Hippocampal formation (tissue), 2 donors: ENCODE results near the gene EPHB3.

Experiments
- DNase-seq, 2 donors: peaks; one replicate each; lab custom pipeline; 2025; lab: John Stamatoyannopoulos, UW

EPHB3 gene

DNA sequence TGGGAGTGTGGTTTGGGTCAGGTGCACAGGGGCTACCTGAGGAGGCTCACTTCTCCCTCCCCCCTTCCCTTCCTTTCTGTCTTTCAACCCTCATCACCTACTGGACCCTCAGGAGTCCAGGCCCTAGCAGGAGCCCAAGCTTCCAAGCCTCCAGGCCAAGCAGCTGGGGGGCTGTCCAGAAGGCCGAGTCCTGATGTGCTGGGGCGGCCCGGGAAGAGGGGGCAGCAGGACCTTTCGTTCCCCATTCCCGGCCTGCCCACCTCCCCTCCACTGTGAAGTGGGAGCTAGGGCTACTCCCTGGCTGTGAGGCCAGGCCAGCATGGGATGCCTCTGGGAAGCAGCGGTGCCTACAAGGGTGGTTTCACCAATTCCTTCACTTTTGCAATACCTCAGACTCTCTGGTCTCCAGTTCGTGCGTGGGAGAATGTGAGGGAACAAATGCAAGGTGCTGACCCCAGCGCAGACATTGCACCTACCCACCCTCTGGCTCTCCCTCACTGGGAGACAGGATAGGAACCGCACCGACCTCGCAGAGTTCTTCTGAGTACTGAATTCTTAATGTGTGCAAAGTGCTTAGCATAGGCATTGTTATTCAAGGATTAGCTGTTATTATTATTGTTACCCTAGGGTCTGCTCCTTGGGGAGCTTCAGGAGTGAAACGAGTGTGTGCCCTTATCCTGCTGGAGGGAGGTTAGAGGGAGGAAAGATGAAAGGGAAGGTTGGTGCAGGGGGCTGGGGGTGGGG is 2.5 kb downstream of the EPHB3 start:
- no peak for DNase-seq

DNA sequence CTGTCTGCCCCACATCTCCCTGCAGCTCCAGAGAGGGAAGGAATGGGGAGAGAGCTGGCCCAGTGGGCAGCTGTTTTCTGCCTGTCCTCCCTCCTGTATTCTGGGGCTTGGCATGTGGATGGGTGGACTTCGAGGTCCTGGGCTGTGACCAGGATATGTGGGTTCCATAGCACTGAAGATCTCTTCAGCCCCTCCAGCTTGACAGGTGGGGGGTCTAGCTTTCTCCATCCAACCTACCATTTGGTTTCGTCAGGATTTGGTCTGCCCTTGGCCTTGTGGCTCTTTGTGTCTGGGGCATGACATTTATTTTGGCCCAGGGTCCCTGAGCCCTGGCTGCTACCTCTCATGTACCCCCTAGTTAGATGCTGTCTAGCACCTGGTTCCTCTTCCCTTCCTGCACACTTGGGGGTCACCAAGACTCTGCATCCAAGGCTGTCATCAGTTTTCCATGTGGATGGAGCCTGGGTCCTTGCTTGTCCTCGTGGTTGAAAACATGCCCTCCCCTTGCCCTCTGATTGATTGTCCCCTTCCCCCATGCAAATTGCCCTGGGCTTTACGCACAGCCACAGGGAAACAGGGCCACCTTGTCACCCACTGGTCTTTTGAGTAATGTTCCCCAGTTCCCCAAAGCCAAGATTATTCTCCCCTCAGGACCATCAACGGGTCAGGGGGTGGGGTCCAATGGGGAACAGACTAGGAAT is 3.2 kb downstream of the EPHB3 start:
- DNase-seq = no peak

DNA sequence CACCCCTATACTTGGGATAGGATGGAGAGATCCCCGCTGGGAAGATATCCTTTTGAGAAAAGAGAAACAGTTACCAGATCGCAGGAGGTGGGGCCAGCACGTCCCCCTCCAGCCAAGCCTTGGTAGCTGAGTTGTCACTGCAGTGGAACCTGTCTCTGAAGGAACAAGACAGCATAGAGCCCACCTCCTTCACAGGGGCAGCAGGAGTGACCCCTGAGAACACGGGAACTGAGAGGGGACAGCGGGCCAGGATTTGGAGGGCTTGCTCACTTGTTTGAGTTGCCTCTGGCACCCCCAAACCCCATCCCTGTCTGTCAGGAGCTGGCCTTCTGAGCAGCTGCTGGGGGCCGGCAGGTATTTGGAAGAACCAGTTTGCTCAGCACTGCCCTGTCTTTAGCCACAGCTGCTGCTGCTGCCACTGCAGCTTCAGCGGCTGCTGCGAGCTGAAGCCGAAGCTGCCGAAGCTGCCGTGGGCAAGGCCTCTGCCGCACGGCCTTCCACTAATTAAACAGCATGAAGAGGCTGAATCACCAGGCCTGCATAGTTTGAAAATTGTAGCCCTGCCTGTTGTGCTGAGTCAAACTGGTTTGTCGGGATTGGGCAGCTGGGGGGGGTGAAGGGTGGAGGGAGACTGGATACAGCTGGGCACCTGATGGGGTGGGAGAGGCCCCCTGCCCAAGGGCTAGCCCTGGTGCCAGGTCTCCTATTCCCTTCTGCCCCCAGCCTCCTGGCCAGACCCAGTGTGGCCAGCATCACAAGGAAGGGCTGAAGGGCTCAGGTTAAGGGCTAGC is 4.0 kb downstream of the EPHB3 start:
- no peak for DNase-seq

DNA sequence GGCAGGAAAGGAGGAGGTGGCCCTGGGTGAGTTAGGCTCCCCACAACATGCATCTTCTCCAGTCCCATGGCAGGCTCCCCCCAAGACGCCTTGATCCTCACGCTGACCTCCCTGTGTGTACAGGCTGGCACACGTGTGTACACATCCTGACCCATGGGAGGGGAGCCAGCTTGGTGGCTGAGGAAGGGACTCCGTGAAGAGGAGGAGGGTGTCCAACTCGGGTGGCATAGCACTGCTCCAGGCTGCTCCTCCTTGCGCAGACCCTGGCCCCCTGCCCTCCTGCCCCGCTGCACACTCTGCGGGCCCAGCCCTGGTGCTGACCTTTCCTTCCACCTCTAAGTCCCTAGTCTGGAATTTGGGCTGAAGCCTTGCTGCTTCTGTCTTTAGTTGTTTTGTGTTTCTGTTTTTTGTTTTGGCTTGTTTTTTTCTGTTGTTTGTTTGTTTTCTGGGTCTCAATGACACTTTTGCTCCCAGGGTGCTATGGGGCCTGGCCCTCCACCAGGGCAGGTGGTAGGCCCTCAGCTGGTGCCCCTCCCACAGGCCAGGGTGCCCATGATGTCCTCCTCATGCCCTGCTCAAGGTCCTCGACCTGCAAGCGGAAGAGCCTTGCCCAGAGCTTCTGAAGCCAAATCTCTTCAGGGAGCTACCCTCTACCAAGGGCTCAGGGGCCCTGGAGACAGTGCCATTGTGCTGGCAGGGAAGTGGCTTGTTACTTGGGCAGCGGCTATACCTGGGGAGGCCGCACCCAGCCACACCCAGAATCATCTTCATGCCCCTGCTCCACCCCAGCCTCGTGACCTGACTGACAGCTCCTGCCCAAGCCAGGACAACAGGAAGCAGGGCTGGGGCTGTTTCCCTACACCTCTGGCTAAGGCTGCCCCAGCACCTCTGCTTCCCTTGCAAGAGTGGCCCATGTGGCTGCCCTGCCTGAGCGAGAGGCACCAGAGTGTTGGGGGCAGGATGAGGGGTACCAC is 5.1 kb downstream of the EPHB3 start:
- DNase-seq = no peak

DNA sequence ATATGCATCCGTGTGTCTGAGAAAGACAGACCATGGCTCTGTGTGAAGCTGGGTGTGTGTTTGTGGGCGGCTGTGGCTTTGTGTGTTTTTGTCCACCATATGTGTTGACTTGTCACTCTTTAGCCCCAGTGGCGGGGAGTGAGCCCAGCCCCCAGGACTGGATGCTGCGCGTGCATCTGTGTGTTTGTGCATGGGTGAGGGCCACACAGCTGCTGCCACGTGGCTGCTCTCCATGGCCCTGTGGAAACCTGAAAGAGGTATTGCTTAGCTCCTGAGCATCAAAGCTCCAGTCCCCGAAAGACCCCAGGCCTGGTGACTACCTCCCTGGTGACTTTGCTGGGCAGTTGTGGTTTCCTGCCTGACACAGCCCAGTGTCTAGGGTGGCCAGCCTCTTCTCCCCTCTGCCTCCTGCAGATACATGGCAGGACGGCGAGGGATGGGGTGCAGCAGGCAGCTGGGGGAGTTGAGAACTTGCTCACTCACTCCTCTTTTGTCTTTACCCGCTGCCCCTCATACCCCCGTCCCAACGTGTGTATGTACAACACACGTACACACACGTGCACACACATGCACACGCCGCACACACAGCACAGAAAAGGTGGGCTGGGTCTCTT is 6.5 kb downstream of the EPHB3 start:
- peak; percentile 8 to 25 for DNase-seq

DNA sequence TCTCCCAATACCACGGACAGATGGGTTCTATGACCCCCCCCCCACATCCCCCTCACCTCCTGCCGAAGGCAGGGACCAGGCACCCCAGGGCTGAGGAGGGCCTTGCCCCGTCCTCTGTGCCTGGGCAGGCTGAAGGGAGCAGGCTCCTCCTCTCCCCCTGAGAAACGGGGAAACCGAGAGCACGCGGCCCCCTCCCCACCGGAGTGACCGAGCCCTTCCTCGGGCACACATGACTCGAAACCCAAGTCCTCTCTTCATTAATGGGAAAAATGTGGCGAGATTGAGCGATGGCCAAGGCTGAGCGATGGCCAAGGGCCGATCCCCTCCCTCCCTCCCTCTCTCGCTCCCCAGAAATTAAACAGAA is 7.0 kb downstream of the EPHB3 start:
- no peak for DNase-seq

DNA sequence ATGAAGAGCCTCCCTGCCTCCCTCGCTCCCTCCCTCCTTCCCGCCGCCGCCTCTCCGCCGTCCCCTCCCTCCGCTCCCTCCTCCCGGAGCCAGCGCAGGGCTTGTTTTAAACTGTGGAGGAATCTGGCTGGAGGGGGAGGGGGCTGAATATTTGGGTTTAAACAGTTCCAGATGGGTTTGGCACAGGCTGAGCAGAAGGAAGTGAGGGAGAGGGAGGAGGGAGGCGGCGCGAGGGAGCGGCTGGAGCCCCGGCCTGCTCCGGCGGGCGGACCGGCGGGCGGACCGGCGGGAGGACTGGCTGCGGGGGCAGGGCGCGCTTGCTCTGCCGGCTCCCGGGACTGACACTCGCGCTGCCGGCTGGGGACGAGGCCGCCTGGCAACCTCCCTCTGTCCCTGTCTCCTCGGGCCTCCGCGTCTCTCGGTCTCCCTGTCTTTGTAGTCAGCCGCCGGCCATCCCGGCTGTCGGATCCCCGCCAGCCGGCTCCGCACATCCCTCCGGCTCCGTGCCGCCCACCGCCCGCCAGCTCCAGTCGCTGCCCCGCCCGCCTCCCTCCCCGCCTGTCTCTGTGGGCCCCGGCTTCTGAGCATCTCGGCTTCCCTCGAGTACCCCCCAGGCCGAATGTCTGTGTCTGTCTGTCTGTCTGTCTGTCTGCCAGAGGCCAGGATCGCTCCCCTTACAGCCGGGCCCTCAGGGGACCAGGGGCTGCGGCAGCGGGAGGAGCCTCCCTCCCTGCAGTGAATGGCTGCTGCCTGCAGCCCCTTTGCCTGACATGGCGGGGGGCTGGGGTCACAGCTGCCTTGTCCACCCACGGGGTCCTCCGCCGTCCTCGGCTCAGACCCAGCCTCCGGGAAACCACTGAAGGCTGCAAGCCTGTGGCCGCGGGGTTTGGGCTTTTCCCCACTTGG is 7.6 kb downstream of the EPHB3 start:
- DNase-seq = peak; percentile 57 to 59

DNA sequence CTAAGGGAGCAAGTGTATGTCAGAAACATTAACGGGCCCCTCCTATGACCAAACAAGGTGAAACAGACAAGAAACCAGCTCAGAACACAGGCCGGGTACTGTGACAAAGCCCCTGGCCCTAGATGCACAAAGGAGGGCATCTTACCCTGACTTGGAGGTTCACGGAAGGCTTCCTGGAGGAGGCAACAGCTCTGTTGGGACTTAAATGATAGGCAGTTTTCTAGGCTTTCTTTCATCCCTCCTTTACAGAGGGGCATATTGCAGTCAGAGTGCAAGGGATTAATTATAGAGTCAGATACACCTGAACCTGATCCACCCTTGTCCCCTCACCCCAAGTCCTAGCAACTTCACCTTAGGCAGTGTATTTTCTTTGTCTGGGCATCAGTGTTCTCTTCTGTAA is 8.4 kb downstream of the EPHB3 start:
- DNase-seq = no peak

DNA sequence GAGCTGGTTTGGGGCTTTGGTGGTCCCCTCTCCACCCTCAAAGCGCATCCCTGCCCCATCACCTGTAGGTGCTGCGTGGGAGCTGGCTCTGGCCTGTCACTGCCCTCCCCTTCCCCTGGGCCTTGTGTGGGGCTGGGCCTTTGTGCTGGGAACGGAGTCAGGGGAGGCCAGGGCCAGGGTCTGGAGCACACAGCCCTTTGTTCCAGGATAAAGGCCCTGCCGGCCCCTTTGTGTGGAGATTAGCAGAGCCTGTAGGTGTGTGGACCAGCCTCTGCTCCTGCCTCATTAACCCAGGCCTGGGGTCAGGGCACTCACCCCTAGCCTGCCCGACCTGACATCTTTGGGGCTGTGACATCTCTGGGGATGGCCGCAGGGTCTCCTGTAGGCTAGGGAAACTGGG is 8.9 kb downstream of the EPHB3 start:
- DNase-seq = no peak

DNA sequence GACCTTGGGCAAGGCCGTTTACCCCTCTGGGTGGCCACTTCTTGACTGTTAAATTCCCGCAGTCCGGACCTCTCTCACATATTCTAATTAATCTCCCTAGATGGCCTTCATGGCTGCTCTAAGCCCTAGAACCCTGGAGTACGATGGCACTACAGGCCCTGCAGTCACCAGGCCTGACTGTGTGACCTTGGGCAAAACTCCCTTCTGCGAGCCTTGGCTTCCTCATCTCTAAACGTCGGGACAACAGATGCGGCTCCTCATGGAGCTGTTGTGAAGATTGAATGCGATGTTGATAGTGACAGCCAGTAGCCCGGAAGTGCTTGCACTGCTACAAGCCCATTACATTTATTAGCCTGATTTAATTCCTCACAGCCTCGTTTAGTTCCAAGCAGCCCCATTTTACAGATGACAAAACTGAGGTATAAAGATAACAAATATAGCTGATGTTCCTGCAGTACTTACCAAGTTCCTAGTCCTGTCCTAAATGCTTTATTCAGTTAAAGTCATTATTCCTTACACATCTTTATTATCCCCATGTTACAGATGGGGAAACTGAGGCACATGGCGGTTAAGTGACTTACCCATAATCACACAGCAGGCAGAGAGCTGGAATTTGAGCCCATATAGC is 10.3 kb downstream of the EPHB3 start:
- no peak for DNase-seq

DNA sequence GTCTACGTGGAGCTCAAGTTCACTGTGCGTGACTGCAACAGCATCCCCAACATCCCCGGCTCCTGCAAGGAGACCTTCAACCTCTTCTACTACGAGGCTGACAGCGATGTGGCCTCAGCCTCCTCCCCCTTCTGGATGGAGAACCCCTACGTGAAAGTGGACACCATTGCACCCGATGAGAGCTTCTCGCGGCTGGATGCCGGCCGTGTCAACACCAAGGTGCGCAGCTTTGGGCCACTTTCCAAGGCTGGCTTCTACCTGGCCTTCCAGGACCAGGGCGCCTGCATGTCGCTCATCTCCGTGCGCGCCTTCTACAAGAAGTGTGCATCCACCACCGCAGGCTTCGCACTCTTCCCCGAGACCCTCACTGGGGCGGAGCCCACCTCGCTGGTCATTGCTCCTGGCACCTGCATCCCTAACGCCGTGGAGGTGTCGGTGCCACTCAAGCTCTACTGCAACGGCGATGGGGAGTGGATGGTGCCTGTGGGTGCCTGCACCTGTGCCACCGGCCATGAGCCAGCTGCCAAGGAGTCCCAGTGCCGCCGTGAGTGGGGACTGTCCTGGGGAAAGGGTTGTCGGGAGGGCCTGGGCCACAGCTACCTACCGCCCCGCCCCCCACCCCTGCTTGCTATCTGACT is 11.2 kb downstream of the EPHB3 start:
- no peak for DNase-seq

DNA sequence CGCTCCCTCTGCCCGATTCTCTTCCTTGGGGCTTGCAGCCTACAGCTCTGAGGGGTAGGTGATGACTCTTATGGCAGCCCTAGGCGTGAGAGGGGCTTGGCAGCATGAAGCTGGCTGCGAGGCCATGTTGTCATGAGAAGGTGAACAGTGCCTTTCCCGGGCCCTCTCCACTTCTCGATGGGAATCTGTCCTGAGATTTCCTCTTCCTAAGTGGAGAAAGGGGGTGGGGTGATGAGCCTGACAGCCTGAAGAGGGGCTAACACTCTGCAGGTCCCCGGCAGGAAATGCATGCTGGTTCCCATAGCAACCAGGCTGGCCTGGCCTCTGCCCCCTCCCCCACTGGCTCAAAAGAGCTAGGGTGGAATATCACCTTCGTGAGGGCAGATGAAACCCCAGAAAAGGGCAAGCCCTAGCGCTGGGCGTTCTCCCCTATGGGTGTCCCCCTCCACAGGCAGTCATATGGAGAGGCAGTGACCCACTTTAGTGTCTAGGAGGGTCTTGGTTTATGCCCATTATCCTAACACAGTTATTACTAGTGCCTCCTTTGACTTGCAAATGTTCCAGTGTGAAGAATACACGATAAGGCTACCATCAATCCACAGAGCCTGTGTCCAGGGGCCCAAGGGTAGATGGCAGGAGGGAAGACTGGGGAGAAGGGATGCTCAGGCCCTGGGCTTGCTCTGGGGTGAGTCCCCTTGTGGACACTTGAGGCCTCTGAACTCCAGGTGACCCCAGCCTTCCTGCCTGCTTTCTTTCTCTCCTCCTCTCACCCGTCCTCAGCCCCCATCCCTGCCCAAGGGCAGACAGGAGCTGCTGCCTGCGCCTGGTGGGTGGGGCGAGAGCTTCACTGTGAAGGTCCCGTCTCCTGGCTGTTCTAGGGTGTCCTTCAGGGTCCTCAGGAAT is 13.2 kb downstream of the EPHB3 start:
- no peak for DNase-seq

DNA sequence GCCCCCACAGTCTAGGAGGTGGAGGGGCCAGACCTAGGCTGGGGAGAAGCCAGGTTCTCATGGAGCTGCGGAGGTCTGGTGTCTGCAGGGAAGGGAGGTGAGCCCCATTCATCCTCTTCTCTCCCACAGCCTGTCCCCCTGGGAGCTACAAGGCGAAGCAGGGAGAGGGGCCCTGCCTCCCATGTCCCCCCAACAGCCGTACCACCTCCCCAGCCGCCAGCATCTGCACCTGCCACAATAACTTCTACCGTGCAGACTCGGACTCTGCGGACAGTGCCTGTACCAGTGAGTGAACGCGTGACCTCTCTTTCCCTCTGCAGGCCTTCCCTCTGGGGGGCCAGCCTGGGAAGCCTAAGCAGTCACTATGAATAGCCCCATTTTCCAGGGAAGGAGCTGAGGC is 14.1 kb downstream of the EPHB3 start:
- DNase-seq = no peak

DNA sequence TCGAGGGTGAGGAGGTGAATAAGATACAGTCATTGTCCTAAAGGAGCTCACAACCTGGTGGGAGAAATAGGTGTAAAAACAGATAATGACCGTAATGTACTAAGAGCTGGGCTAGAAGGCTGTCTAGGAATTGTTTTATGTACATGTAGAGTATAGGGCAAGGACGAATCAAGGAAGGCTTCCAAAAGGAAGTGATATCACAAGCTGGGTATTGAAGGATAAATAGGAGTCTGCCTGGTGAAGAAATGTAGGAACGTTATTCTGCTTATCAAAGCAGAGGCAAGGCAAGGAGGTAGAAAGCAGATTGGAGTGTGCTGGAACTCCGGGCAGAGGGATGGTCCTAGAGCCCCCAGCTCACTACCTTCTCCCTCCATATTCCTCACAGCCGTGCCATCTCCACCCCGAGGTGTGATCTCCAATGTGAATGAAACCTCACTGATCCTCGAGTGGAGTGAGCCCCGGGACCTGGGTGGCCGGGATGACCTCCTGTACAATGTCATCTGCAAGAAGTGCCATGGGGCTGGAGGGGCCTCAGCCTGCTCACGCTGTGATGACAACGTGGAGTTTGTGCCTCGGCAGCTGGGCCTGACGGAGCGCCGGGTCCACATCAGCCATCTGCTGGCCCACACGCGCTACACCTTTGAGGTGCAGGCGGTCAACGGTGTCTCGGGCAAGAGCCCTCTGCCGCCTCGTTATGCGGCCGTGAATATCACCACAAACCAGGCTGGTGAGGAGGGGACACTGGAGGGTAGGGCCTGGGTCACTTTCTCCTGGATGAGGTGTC is 15.1 kb downstream of the EPHB3 start:
- no peak for DNase-seq

DNA sequence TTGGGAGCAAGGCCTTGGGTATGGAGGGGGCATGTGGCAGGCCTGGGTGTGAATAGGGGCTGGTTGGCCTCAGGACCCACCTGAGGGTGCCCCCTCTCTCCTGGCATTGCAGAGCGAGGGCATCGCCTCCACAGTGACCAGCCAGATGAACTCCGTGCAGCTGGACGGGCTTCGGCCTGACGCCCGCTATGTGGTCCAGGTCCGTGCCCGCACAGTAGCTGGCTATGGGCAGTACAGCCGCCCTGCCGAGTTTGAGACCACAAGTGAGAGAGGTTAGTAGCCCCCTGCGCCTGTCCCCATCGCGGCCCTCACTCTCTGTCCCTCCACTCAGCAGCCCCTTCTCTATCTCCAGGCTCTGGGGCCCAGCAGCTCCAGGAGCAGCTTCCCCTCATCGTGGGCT is 16.0 kb downstream of the EPHB3 start:
- DNase-seq = no peak

DNA sequence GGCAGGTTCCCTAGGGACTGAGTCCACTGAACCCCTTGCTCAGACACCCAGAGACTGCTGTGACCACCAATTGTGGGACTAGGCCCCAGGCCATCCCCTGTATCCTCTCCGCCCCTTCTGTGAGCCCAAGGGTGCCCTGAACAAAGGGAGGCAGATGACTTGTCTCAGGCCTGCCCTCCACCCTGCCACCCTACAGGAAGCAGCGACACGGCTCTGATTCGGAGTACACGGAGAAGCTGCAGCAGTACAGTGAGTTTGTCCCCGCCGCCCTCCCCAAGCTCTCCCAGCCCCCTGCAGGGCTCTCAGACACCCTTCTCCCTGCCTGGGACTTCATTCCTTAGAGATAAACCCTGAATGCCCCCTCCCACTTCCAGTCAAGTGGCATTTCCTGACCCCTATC is 16.6 kb downstream of the EPHB3 start:
- DNase-seq = no peak

DNA sequence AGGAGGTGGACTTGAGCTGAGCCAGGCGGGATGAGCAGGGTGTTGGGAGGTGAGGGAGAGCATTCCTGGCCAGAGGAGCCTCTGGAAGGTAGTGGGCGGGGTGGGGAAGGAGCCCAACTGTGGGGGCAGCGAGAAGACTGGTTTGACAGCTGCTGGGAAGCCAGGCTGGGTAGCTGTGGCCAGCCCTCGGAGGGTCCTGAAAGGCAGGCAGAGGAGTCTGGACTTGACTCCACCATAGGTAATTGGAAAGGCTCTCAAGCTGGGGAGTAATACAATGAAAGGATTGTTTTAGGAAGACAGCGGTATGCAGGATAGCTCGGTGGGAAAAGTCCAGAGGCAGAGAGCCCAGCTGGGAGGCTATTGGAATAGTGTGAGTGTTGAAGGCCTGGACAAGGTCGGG is 17.2 kb downstream of the EPHB3 start:
- DNase-seq = no peak
